ENCODE data around the gene TOR4A.

TOR4A gene

GRCh38 chr9:137299938-137300337 lies 22.4 kb downstream of the TOR4A start:
- Histone ChIP-seq H3K4me3 (ENCODE audit: low read depth in 1 of 2, low read length in 2 of 2) (no peak overlapping the region), H4K20me1 (ENCODE audit: insufficient read depth, low read length) (no peaks in the 10 kb centered on the region), H3K27me3 (ENCODE audit: insufficient read depth, low read length, poor library complexity) (no peaks in the 10 kb centered on the region), H2AFZ (ENCODE audit: low read depth, low read length) (no peak overlapping the region), H3K4me2 (ENCODE audit: insufficient read depth, low read length) (no peak overlapping the region), H3K36me3 (ENCODE audit: insufficient read depth, low read length) (no peaks in the 10 kb centered on the region), H3K4me1 (ENCODE audit: insufficient read depth, low read length) (no peaks in the 10 kb centered on the region), H3K27ac (ENCODE audit: low read length) (no peak overlapping the region), H3K9ac (ENCODE audit: low read depth, low read length) (no peak overlapping the region), H3K9me3 (ENCODE audit: insufficient read depth, low read length, severe bottlenecking) (no peaks in the 10 kb centered on the region), H3K79me2 (ENCODE audit: insufficient read depth, low read length) (no peaks in the 10 kb centered on the region)
- no peak for DNase-seq
- TF ChIP-seq EZH2 (IDR thresholded peaks at IDR 0.05; ENCODE audit: borderline replicate concordance, low read depth, low read length, severe bottlenecking) = no peak
- TF ChIP-seq CTCF (IDR thresholded peaks at IDR 0.05; ENCODE audit: borderline replicate concordance, extremely low read depth, low read length, poor library complexity, severe bottlenecking) = no peak
- no peak for ATAC-seq (ENCODE audit: insufficient read depth, low read depth)

- no peaks in the 10 kb centered on the region for H3K4me1 ChIP-seq (ENCODE audit: insufficient read depth, low read length)
- H3K9ac ChIP-seq (ENCODE audit: low read depth, low read length) = no peak overlapping the region
- TF ChIP-seq EZH2 (IDR thresholded peaks at IDR 0.05; ENCODE audit: borderline replicate concordance, low read depth, low read length, severe bottlenecking) = no peak
- TF ChIP-seq CTCF (IDR thresholded peaks at IDR 0.05; ENCODE audit: borderline replicate concordance, extremely low read depth, low read length, poor library complexity, severe bottlenecking) = no peak
- H4K20me1 ChIP-seq (ENCODE audit: insufficient read depth, low read length) = no peaks in the 10 kb centered on the region
- no peak overlapping the region for H3K4me3 ChIP-seq (ENCODE audit: low read depth in 1 of 2, low read length in 2 of 2)
- no peaks in the 10 kb centered on the region for H3K27me3 ChIP-seq (ENCODE audit: insufficient read depth, low read length, poor library complexity)
- H3K27ac ChIP-seq (ENCODE audit: low read length) = no peak overlapping the region
- H3K36me3 ChIP-seq (ENCODE audit: insufficient read depth, low read length) = no peaks in the 10 kb centered on the region
- ATAC-seq (ENCODE audit: insufficient read depth, low read depth) = no peak
- no peak for DNase-seq
- H3K79me2 ChIP-seq (ENCODE audit: insufficient read depth, low read length) = no peaks in the 10 kb centered on the region
- no peaks in the 10 kb centered on the region for H3K9me3 ChIP-seq (ENCODE audit: insufficient read depth, low read length, severe bottlenecking)
- no peak overlapping the region for H3K4me2 ChIP-seq (ENCODE audit: insufficient read depth, low read length)
- no peak overlapping the region for H2AFZ ChIP-seq (ENCODE audit: low read depth, low read length)
Measured at GRCh38 chr9:137300567-137301080, 23.1 kb downstream of the TOR4A start.

GRCh38 chr9:137301081-137301947 lies 23.8 kb downstream of the TOR4A start:
- Histone ChIP-seq H3K27me3 (ENCODE audit: insufficient read depth, low read length, poor library complexity) (no peaks in the 10 kb centered on the region), H3K27ac (ENCODE audit: low read length) (no peak overlapping the region)

More at GRCh38 chr9:137301081-137301947, 23.8 kb downstream of the TOR4A start:
- H4K20me1 ChIP-seq (ENCODE audit: insufficient read depth, low read length) = no peaks in the 10 kb centered on the region
- no peak overlapping the region for H2AFZ ChIP-seq (ENCODE audit: low read depth, low read length)
- H3K9ac ChIP-seq (ENCODE audit: low read depth, low read length) = no peak overlapping the region
- no peak for DNase-seq
- H3K4me2 ChIP-seq (ENCODE audit: insufficient read depth, low read length) = no peak overlapping the region
- no peak overlapping the region for H3K4me3 ChIP-seq (ENCODE audit: low read depth in 1 of 2, low read length in 2 of 2)
- H3K9me3 ChIP-seq (ENCODE audit: insufficient read depth, low read length, severe bottlenecking) = no peaks in the 10 kb centered on the region
- no peaks in the 10 kb centered on the region for H3K79me2 ChIP-seq (ENCODE audit: insufficient read depth, low read length)
- no peaks in the 10 kb centered on the region for H3K4me1 ChIP-seq (ENCODE audit: insufficient read depth, low read length)
- ATAC-seq (ENCODE audit: insufficient read depth, low read depth) = no peak
- no peaks in the 10 kb centered on the region for H3K36me3 ChIP-seq (ENCODE audit: insufficient read depth, low read length)
- TF ChIP-seq EZH2 (IDR thresholded peaks at IDR 0.05; ENCODE audit: borderline replicate concordance, low read depth, low read length, severe bottlenecking) (no peak), CTCF (IDR thresholded peaks at IDR 0.05; ENCODE audit: borderline replicate concordance, extremely low read depth, low read length, poor library complexity, severe bottlenecking) (no peak)
